ENCODE data around the gene APOC1.

- TF ChIP-seq EZH2 (IDR thresholded peaks at IDR 0.05; ENCODE audit: insufficient read depth, poor library complexity, severe bottlenecking) (no peak), EZH2phosphoT487 (IDR thresholded peaks at IDR 0.05; ENCODE audit: insufficient read depth, low read depth) (no peak)
Measured at GRCh38 chr19:44954278-44954648, 39.9 kb downstream of the APOC1 start.
